Keratinocyte (primary cell): ENCODE data around the gene ARHGAP6. TPM values are rescaled to one million over a fixed set of nuclear protein-coding genes. Genes with fewer than 3 reads are reported as not detected.

Experiments used
- DNase-seq: peaks from one replicate; pipeline ENCODE4 v3.0.0-alpha.2; 2011; ENCODE audit warnings: low read depth, missing footprints, low spot score
- FAIRE-seq: peaks from 2 replicates; lab custom pipeline; 2011; peaks lifted over from hg19 to GRCh38; lab: Jason Lieb, UNC
- H2AFZ ChIP-seq: 2 replicates; pipeline ENCODE4 v1.6.0; 2012; ENCODE audit warnings: low read length, control low read depth, inconsistent platforms; ENCODE audit not compliant: control insufficient read depth
- H3K27ac ChIP-seq: 2 replicates; pipeline ENCODE4 v1.5.1; 2011; ENCODE audit warnings: low read length; ENCODE audit not compliant: control insufficient read depth, insufficient read depth
- H3K27me3 ChIP-seq: 3 replicates; pipeline ENCODE4 v1.6.0; 2011; ENCODE audit warnings: low read length; ENCODE audit not compliant: control insufficient read depth, insufficient read depth; ENCODE audit errors: extremely low read depth
- H3K36me3 ChIP-seq, 2 experiments: 2 replicates in 1 of 2; 3 replicates in 1 of 2; pipeline ENCODE4 v1.5.1; 2011; ENCODE audit warnings: low read length in 2 of 2, mild to moderate bottlenecking in 1 of 2; ENCODE audit not compliant: control insufficient read depth in 2 of 2, insufficient read depth in 2 of 2; ENCODE audit errors: extremely low read depth in 1 of 2
- H3K4me1 ChIP-seq: 3 replicates; pipeline ENCODE4 v1.5.1; 2011; ENCODE audit warnings: low read length; ENCODE audit not compliant: control insufficient read depth, insufficient read depth; ENCODE audit errors: extremely low read depth
- H3K4me2 ChIP-seq: 3 replicates; pipeline ENCODE4 v1.6.0; 2011; ENCODE audit warnings: low read depth, low read length; ENCODE audit not compliant: control insufficient read depth, insufficient read depth; ENCODE audit errors: extremely low read depth
- H3K4me3 ChIP-seq, 3 experiments: fragments of 200-600 bp in 1 of 3; sonication (generic) in 1 of 3; 2 replicates in 2 of 3; 3 replicates in 1 of 3; pipeline ENCODE4 v1.5.1; 2011 to 2016; ENCODE audit warnings: low read length in 3 of 3, mild to moderate bottlenecking in 3 of 3, control low read depth in 2 of 3, inconsistent platforms in 1 of 3, low read depth in 1 of 3, mixed read lengths in 1 of 3, mixed run types in 1 of 3, moderate library complexity in 1 of 3; ENCODE audit not compliant: control insufficient read depth in 2 of 3, insufficient read depth in 2 of 3; ENCODE audit errors: extremely low read depth in 1 of 3
- H3K79me2 ChIP-seq: 2 replicates; pipeline ENCODE4 v1.6.0; 2012; ENCODE audit warnings: low read length; ENCODE audit not compliant: control insufficient read depth, insufficient read depth
- H3K9ac ChIP-seq: 3 replicates; pipeline ENCODE4 v1.6.0; 2011; ENCODE audit warnings: low read length; ENCODE audit not compliant: control insufficient read depth, insufficient read depth; ENCODE audit errors: extremely low read depth
- H3K9me1 ChIP-seq: 3 replicates; pipeline ENCODE4 v1.6.0; 2011; ENCODE audit warnings: low read length; ENCODE audit not compliant: control insufficient read depth, insufficient read depth; ENCODE audit errors: extremely low read depth
- H3K9me3 ChIP-seq: 2 replicates; pipeline ENCODE4 v1.5.1; 2012; ENCODE audit warnings: low read depth, low read length; ENCODE audit not compliant: control insufficient read depth
- H4K20me1 ChIP-seq: 3 replicates; pipeline ENCODE4 v1.6.0; 2011; ENCODE audit warnings: low read length; ENCODE audit not compliant: control insufficient read depth, insufficient read depth; ENCODE audit errors: extremely low read depth
- EZH2 ChIP-seq: IDR thresholded peaks from one replicate; pipeline ENCODE4 v1.6.1; 2012; ENCODE audit warnings: inconsistent platforms, mild to moderate bottlenecking, low read length, moderate library complexity
- dilution Hi-C: fragments of 300-500 bp; cut with MboI; formaldehyde crosslinking; loops from one replicate; pipeline ENCODE4 v1.7.0; 2020; ENCODE audit warnings: low sequenced_read_pairs; ENCODE audit not compliant: extremely low pct_ligation_motif_present
- polyA plus RNA-seq, 5 experiments: library from polyadenylated mRNA; depleted of rRNA in 3 of 5; stranded (reverse) in 3 of 5; stranded (forward) in 1 of 5; unstranded in 1 of 5; fragments of >200 nt; gene quantifications; 1 replicate in 1 of 5; 2 replicates in 3 of 5; 3 replicates in 1 of 5; pipeline versions ENCODE4 v1.2.1 to v1.2.3, GENCODE V29; 2011 to 2012; ENCODE audit warnings: missing spikeins in 2 of 5, low read depth in 1 of 5, low replicate concordance in 1 of 5
- TF ChIP-seq, protein P1 (sequence below), 3 experiments: IDR thresholded peaks in 1 of 3; conservative IDR thresholded peaks in 1 of 3; optimal IDR thresholded peaks in 1 of 3; 2 replicates in 2 of 3; 3 replicates in 1 of 3; pipeline versions ENCODE3 to v1.5.1; 2011; ENCODE audit warnings: low read length in 3 of 3, mild to moderate bottlenecking in 3 of 3, moderate library complexity in 2 of 3, control low read depth in 1 of 3, inconsistent platforms in 1 of 3; ENCODE audit not compliant: insufficient read depth in 2 of 3; ENCODE audit errors: extremely low read depth in 1 of 3

The ARHGAP6 gene
- polyA plus RNA-seq, 1 donor (not counting 4 experiments of a cell fraction or from before 2014, with no cell fraction given): 0.01 TPM

- TF ChIP-seq EZH2: no peak
- TF ChIP-seq, protein P1, sequence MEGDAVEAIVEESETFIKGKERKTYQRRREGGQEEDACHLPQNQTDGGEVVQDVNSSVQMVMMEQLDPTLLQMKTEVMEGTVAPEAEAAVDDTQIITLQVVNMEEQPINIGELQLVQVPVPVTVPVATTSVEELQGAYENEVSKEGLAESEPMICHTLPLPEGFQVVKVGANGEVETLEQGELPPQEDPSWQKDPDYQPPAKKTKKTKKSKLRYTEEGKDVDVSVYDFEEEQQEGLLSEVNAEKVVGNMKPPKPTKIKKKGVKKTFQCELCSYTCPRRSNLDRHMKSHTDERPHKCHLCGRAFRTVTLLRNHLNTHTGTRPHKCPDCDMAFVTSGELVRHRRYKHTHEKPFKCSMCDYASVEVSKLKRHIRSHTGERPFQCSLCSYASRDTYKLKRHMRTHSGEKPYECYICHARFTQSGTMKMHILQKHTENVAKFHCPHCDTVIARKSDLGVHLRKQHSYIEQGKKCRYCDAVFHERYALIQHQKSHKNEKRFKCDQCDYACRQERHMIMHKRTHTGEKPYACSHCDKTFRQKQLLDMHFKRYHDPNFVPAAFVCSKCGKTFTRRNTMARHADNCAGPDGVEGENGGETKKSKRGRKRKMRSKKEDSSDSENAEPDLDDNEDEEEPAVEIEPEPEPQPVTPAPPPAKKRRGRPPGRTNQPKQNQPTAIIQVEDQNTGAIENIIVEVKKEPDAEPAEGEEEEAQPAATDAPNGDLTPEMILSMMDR (optimal IDR thresholded peaks at IDR 0.05 in 1 of 3, IDR thresholded peaks at IDR 0.05 in 1 of 3, conservative IDR thresholded peaks at IDR 0.05 in 1 of 3; ENCODE audit: extremely low read depth in 1 of 3, insufficient read depth in 2 of 3, low read length in 3 of 3): no peak
- Histone ChIP-seq H3K79me2 (no peaks in the 10 kb centered on the region), H3K9me3 (no peaks in the 10 kb centered on the region), H3K27ac (no peak overlapping the region), H4K20me1 (no peaks in the 10 kb centered on the region), H3K36me3 (no peaks in the 10 kb centered on the region), H3K27me3 (no peaks in the 10 kb centered on the region), H3K9me1 (no peaks in the 10 kb centered on the region), H3K4me3 (no peak overlapping the region), H3K4me2 (no peak overlapping the region), H3K9ac (no peak overlapping the region), H2AFZ (no peak overlapping the region), H3K4me1 (no peaks in the 10 kb centered on the region)
- dilution Hi-C loops: no loop called here
- FAIRE-seq (no peak), DNase-seq (no peak)
Measured at GRCh38 chrX:11484290-11484689, 181.4 kb downstream of the ARHGAP6 start.

GRCh38 chrX:11481035-11481434, 184.7 kb downstream of the ARHGAP6 start:
- Histone ChIP-seq H3K4me2 (no peak overlapping the region), H3K27ac (no peak overlapping the region), H3K9ac (no peak overlapping the region), H3K4me3 (no peak overlapping the region), H3K4me1 (no peaks in the 10 kb centered on the region), H3K36me3 (no peaks in the 10 kb centered on the region), H3K27me3 (no peaks in the 10 kb centered on the region), H2AFZ (no peak overlapping the region), H3K9me3 (no peaks in the 10 kb centered on the region), H3K79me2 (no peaks in the 10 kb centered on the region), H3K9me1 (no peaks in the 10 kb centered on the region), H4K20me1 (no peaks in the 10 kb centered on the region)
- TF ChIP-seq, protein P1 (optimal IDR thresholded peaks at IDR 0.05 in 1 of 3, IDR thresholded peaks at IDR 0.05 in 1 of 3, conservative IDR thresholded peaks at IDR 0.05 in 1 of 3; ENCODE audit: extremely low read depth in 1 of 3, insufficient read depth in 2 of 3, low read length in 3 of 3): no peak
- no peak for TF ChIP-seq EZH2
- no peak for FAIRE-seq
- DNase-seq: no peak
- dilution Hi-C loops: no loop called here
